Loucy (cell line): ENCODE data around the gene SCO2.

ENCODE experiments used
- H2AFZ ChIP-seq: fragments of 200-600 bp; sonication (generic); 2 replicates; pipeline ENCODE4 v1.6.0; 2016; ENCODE audit warnings: antibody characterized with exemption, mild to moderate bottlenecking, low read length, moderate library complexity
- H3F3A ChIP-seq: fragments of 200-600 bp; 2 replicates; pipeline ENCODE4 v1.6.0; 2016; ENCODE audit warnings: antibody characterized with exemption, low read depth, mild to moderate bottlenecking
- H3K27me3 ChIP-seq: fragments of 200-600 bp; sonication (generic); 2 replicates; pipeline ENCODE4 v1.6.1; 2014; ENCODE audit warnings: low read length, mild to moderate bottlenecking; ENCODE audit not compliant: insufficient read depth, poor library complexity, severe bottlenecking
- H3K36me3 ChIP-seq: fragments of 200-600 bp; sonication (generic); 2 replicates; pipeline ENCODE4 v1.6.1; 2016; ENCODE audit warnings: low read length; ENCODE audit not compliant: insufficient read depth
- H3K4me1 ChIP-seq: fragments of 200-600 bp; sonication (generic); 2 replicates; pipeline ENCODE4 v1.5.1; 2014; ENCODE audit warnings: low read length, mild to moderate bottlenecking; ENCODE audit not compliant: insufficient read depth, poor library complexity, severe bottlenecking
- H3K4me2 ChIP-seq: fragments of 200-600 bp; sonication (generic); 2 replicates; pipeline ENCODE4 v1.6.0; 2014; ENCODE audit warnings: antibody characterized with exemption, low read length, low read depth, mild to moderate bottlenecking; ENCODE audit not compliant: poor library complexity, severe bottlenecking
- H3K4me3 ChIP-seq: fragments of 200-600 bp; sonication (generic); 2 replicates; pipeline ENCODE4 v1.5.1; 2014; ENCODE audit warnings: low read length, mild to moderate bottlenecking, mixed read lengths; ENCODE audit not compliant: poor library complexity, severe bottlenecking
- H3K79me2 ChIP-seq: fragments of 200-600 bp; sonication (generic); 2 replicates; pipeline ENCODE4 v1.6.1; 2014; ENCODE audit warnings: low read length; ENCODE audit not compliant: insufficient read depth
- H3K9ac ChIP-seq: fragments of 200-600 bp; sonication (generic); 2 replicates; pipeline ENCODE4 v1.6.0; 2014; ENCODE audit warnings: mild to moderate bottlenecking, low read depth, low read length, moderate library complexity; ENCODE audit not compliant: poor library complexity, severe bottlenecking
- H3K9me2 ChIP-seq: fragments of 200-600 bp; sonication (generic); replicated peaks from 2 replicates; pipeline ENCODE4 v1.6.1; 2016; ENCODE audit warnings: low read depth, low read length, mixed read lengths
- H3K9me3 ChIP-seq: fragments of 200-600 bp; sonication (generic); 2 replicates; pipeline ENCODE4 v1.6.1; 2014; ENCODE audit warnings: mild to moderate bottlenecking, antibody characterized with exemption, low read length, low read depth; ENCODE audit not compliant: insufficient read depth
- H4K20me1 ChIP-seq: fragments of 200-600 bp; sonication (generic); 2 replicates; pipeline ENCODE4 v1.6.0; 2014; ENCODE audit warnings: antibody characterized with exemption, low read length, mild to moderate bottlenecking; ENCODE audit not compliant: insufficient read depth, poor library complexity, severe bottlenecking
- CTCF ChIP-seq: fragments of 200-600 bp; sonication (generic); conservative IDR thresholded peaks from 2 replicates; pipeline ENCODE4 v1.5.1; 2014; ENCODE audit warnings: mild to moderate bottlenecking, antibody characterized with exemption, low read length
- EZH2phosphoT487 ChIP-seq: fragments of 200-600 bp; IDR thresholded peaks from 2 replicates; pipeline ENCODE4 v1.6.1; 2018; ENCODE audit warnings: antibody characterized with exemption, mild to moderate bottlenecking, moderate library complexity, borderline replicate concordance

SCO2 gene

GRCh38 chr22:50505276-50505775, 20.1 kb downstream of the SCO2 start:
- no peak overlapping the region for H3K4me2 ChIP-seq
- no peaks in the 10 kb centered on the region for H3F3A ChIP-seq
- no peaks in the 10 kb centered on the region for H3K9me3 ChIP-seq
- no peaks in the 10 kb centered on the region for H3K9me2 ChIP-seq
- H3K4me1 ChIP-seq = peaks cover 12% of the 10 kb centered on the region
- peaks cover 46% of the 10 kb centered on the region for H3K79me2 ChIP-seq
- H2AFZ ChIP-seq = no peak overlapping the region
- no peak overlapping the region for H3K9ac ChIP-seq
- peaks cover 10% of the 10 kb centered on the region for H4K20me1 ChIP-seq
- no peak for TF ChIP-seq CTCF
- no peak for TF ChIP-seq EZH2phosphoT487
- no peaks in the 10 kb centered on the region for H3K36me3 ChIP-seq
- H3K27me3 ChIP-seq = no peaks in the 10 kb centered on the region
- H3K4me3 ChIP-seq = no peak overlapping the region

- H3K79me2 ChIP-seq = peaks cover 38% of the 10 kb centered on the region
- no peaks in the 10 kb centered on the region for H3K9me3 ChIP-seq
- no peak for TF ChIP-seq CTCF
- no peak for TF ChIP-seq EZH2phosphoT487
- no peak overlapping the region for H3K4me2 ChIP-seq
- peaks cover 11% of the 10 kb centered on the region for H3K4me1 ChIP-seq
- H2AFZ ChIP-seq = no peak overlapping the region
- H4K20me1 ChIP-seq = peaks cover 8% of the 10 kb centered on the region
- no peaks in the 10 kb centered on the region for H3K27me3 ChIP-seq
- no peak overlapping the region for H3K9ac ChIP-seq
- H3K4me3 ChIP-seq = no peak overlapping the region
- no peaks in the 10 kb centered on the region for H3F3A ChIP-seq
- H3K36me3 ChIP-seq = no peaks in the 10 kb centered on the region
- H3K9me2 ChIP-seq = no peaks in the 10 kb centered on the region
These were observed 20.8 kb downstream of the SCO2 start for GRCh38 chr22:50504369-50505211.

- Histone ChIP-seq H3K4me3 (no peak overlapping the region), H3F3A (no peaks in the 10 kb centered on the region), H2AFZ (no peak overlapping the region), H3K9me2 (no peaks in the 10 kb centered on the region), H3K27me3 (no peaks in the 10 kb centered on the region), H3K4me1 (peaks cover 1% of the 10 kb centered on the region), H4K20me1 (no peaks in the 10 kb centered on the region), H3K9me3 (no peaks in the 10 kb centered on the region), H3K79me2 (peaks cover 29% of the 10 kb centered on the region), H3K36me3 (no peaks in the 10 kb centered on the region), H3K4me2 (no peak overlapping the region), H3K9ac (no peak overlapping the region)
- TF ChIP-seq EZH2phosphoT487 (no peak), CTCF (peak; percentile 12; the same call in 1 of the 2 replicates)
These were observed 21.8 kb downstream of the SCO2 start for GRCh38 chr22:50503475-50504145.
